HepG2 (cell line): Measurements from ENCODE around the gene CHRNB1. TPM values are rescaled to one million over a fixed set of nuclear protein-coding genes. Genes with fewer than 3 reads are reported as not detected.

ENCODE experiments used
- CREB1 ChIP-seq, 2 experiments: fragments of 450-650 bp in 1 of 2; IDR thresholded peaks; 2 replicates each; pipeline ENCODE4 v1.6.1; 2016 to 2017; ENCODE audit warnings: control low read depth in 1 of 2, mild to moderate bottlenecking in 1 of 2, missing compliant biosample characterization in 1 of 2, missing genetic modification characterization in 1 of 2
- GZF1 ChIP-seq: sonication (generic); formaldehyde crosslinking; IDR thresholded peaks from 2 replicates; pipeline ENCODE4 v1.5.1; 2020; ENCODE audit warnings: mild to moderate bottlenecking, missing genetic modification reagents
- HNRNPL ChIP-seq: fragments of 200-400 bp; formaldehyde crosslinking; IDR thresholded peaks from 2 replicates; pipeline ENCODE4 v1.6.1; 2017; ENCODE audit warnings: mild to moderate bottlenecking, low read depth, low read length
- KAT2B ChIP-seq: fragments of 150-350 bp; IDR thresholded peaks from 2 replicates; pipeline ENCODE4 v1.6.1; 2014; ENCODE audit warnings: low read depth, low read length, borderline replicate concordance
- MED13 ChIP-seq: sonication (generic); formaldehyde crosslinking; IDR thresholded peaks from 2 replicates; pipeline ENCODE4 v1.5.0; 2020; ENCODE audit warnings: missing genetic modification reagents
- NKX3-1 ChIP-seq: sonication (generic); formaldehyde crosslinking; IDR thresholded peaks from 2 replicates; pipeline ENCODE4 v1.5.0; 2020; ENCODE audit warnings: missing genetic modification reagents
- PCBP1 ChIP-seq: fragments of 200-400 bp; formaldehyde crosslinking; IDR thresholded peaks from 2 replicates; pipeline ENCODE4 v1.6.1; 2017; ENCODE audit warnings: mild to moderate bottlenecking, low read depth, low read length, borderline replicate concordance
- POLR2G ChIP-seq: fragments of 200-400 bp; formaldehyde crosslinking; IDR thresholded peaks from 2 replicates; pipeline ENCODE4 v1.6.1; 2018; ENCODE audit warnings: mild to moderate bottlenecking, low read depth, low read length, moderate library complexity
- RXRB ChIP-seq: IDR thresholded peaks from 2 replicates; pipeline ENCODE4 v1.6.1; 2016; ENCODE audit warnings: borderline replicate concordance, missing genetic modification reagents, missing compliant biosample characterization
- TFDP1 ChIP-seq: IDR thresholded peaks from 2 replicates; pipeline ENCODE4 v1.6.1; 2016; ENCODE audit warnings: missing compliant biosample characterization, missing genetic modification reagents, borderline replicate concordance
- ZBTB4 ChIP-seq: sonication (generic); formaldehyde crosslinking; IDR thresholded peaks from 2 replicates; pipeline ENCODE4 v1.4.0; 2020; ENCODE audit warnings: missing genetic modification reagents, mild to moderate bottlenecking, borderline replicate concordance
- ZBTB49 ChIP-seq: sonication (generic); formaldehyde crosslinking; IDR thresholded peaks from 2 replicates; pipeline ENCODE4 v1.4.0; 2020; ENCODE audit warnings: missing genetic modification reagents, borderline replicate concordance
- ZFP62 ChIP-seq: sonication (generic); formaldehyde crosslinking; IDR thresholded peaks from 2 replicates; pipeline ENCODE4 v1.4.0; 2020; ENCODE audit warnings: missing genetic modification reagents
- ZNF737 ChIP-seq: sonication (generic); formaldehyde crosslinking; IDR thresholded peaks from 2 replicates; pipeline ENCODE4 v1.5.0; 2020; ENCODE audit warnings: missing genetic modification reagents, mild to moderate bottlenecking, borderline replicate concordance
- ZSCAN25 ChIP-seq: sonication (generic); formaldehyde crosslinking; IDR thresholded peaks from 2 replicates; pipeline ENCODE4 v1.8.0; 2022; ENCODE audit warnings: mild to moderate bottlenecking, missing genetic modification reagents
- polyA plus RNA-seq, 8 experiments: library from polyadenylated mRNA; depleted of rRNA in 3 of 8; stranded (reverse) in 7 of 8; unstranded in 1 of 8; fragments of >200 nt; fragmentation: Illumina TruSeq in 4 of 8; extraction: Trizol in 4 of 8; gene quantifications; 2 replicates each; pipeline versions ENCODE4 v1.2.1 to v1.2.3, GENCODE V29; 2011 to 2016; ENCODE audit warnings: low read depth in 4 of 8, missing spikeins in 1 of 8, mixed read lengths in 1 of 8; ENCODE audit not compliant: insufficient read depth in 1 of 8
- total RNA-seq, 5 experiments: library from RNA; depleted of rRNA; stranded (reverse); fragments of >200 nt; fragmentation: Illumina TruSeq; extraction: Trizol; gene quantifications; 2 replicates each; pipeline ENCODE4 v1.2.3, GENCODE V29; 2016; ENCODE audit warnings: low read depth in 1 of 5

CHRNB1 gene
- total and polyA plus RNA-seq, 2 of the 13 experiments (the other 11 are each of a cell fraction or from before 2014, with no cell fraction given) = 5.4 to 33.7 TPM

- TF ChIP-seq POLR2G = peak; percentile 71; the same call in 1 of the 2 replicates
- TF ChIP-seq ZSCAN25 (CRISPR knock-in tag) = no peak
- TF ChIP-seq KAT2B = no peak
- TF ChIP-seq TFDP1 = no peak
- no peak for TF ChIP-seq CREB1 (IDR thresholded peaks at IDR 0.05)
- peak; percentile 44; the same call in 1 of the 2 replicates for TF ChIP-seq CREB1 (CRISPR knock-in tag; IDR thresholded peaks at IDR 0.05)
- TF ChIP-seq GZF1 (CRISPR knock-in tag) = no peak
- TF ChIP-seq ZBTB4 = 0 out of 2 replicates have a peak, but pooled peaks have one; percentile 37
- TF ChIP-seq ZFP62 (CRISPR knock-in tag) = no peak
- TF ChIP-seq RXRB (CRISPR knock-in tag) = 0 out of 2 replicates have a peak, but pooled peaks have one; percentile 33
- no peak for TF ChIP-seq HNRNPL
- 0 out of 2 replicates have a peak, but pooled peaks have one; percentile 29 for TF ChIP-seq ZNF737 (CRISPR knock-in tag)
- TF ChIP-seq ZBTB49 (CRISPR knock-in tag) = no peak
- TF ChIP-seq MED13 (CRISPR knock-in tag) = no peak
- TF ChIP-seq NKX3-1 (CRISPR knock-in tag) = no peak
- TF ChIP-seq PCBP1 = no peak
Measured at GRCh38 chr17:7403043-7403726, 41.7 kb upstream of the CHRNB1 start (continued).
